Keratinocyte (primary cell): ENCODE measurements around the gene SLIT3. TPM values are rescaled to one million over a fixed set of nuclear protein-coding genes. Genes with fewer than 3 reads are reported as not detected.

Source experiments
- DNase-seq: peaks from one replicate; pipeline ENCODE4 v3.0.0-alpha.2; 2011; ENCODE audit warnings: low read depth, missing footprints, low spot score
- FAIRE-seq: peaks from 2 replicates; lab custom pipeline; 2011; peaks lifted over from hg19 to GRCh38; lab: Jason Lieb, UNC
- H2AFZ ChIP-seq: 2 replicates; pipeline ENCODE4 v1.6.0; 2012; ENCODE audit warnings: low read length, control low read depth, inconsistent platforms; ENCODE audit not compliant: control insufficient read depth
- H3K27ac ChIP-seq: 2 replicates; pipeline ENCODE4 v1.5.1; 2011; ENCODE audit warnings: low read length; ENCODE audit not compliant: control insufficient read depth, insufficient read depth
- H3K27me3 ChIP-seq: 3 replicates; pipeline ENCODE4 v1.6.0; 2011; ENCODE audit warnings: low read length; ENCODE audit not compliant: control insufficient read depth, insufficient read depth; ENCODE audit errors: extremely low read depth
- H3K36me3 ChIP-seq, 2 experiments: 2 replicates in 1 of 2; 3 replicates in 1 of 2; pipeline ENCODE4 v1.5.1; 2011; ENCODE audit warnings: low read length in 2 of 2, mild to moderate bottlenecking in 1 of 2; ENCODE audit not compliant: control insufficient read depth in 2 of 2, insufficient read depth in 2 of 2; ENCODE audit errors: extremely low read depth in 1 of 2
- H3K4me1 ChIP-seq: 3 replicates; pipeline ENCODE4 v1.5.1; 2011; ENCODE audit warnings: low read length; ENCODE audit not compliant: control insufficient read depth, insufficient read depth; ENCODE audit errors: extremely low read depth
- H3K4me2 ChIP-seq: 3 replicates; pipeline ENCODE4 v1.6.0; 2011; ENCODE audit warnings: low read depth, low read length; ENCODE audit not compliant: control insufficient read depth, insufficient read depth; ENCODE audit errors: extremely low read depth
- H3K4me3 ChIP-seq, 3 experiments: fragments of 200-600 bp in 1 of 3; sonication (generic) in 1 of 3; 2 replicates in 2 of 3; 3 replicates in 1 of 3; pipeline ENCODE4 v1.5.1; 2011 to 2016; ENCODE audit warnings: low read length in 3 of 3, mild to moderate bottlenecking in 3 of 3, control low read depth in 2 of 3, inconsistent platforms in 1 of 3, low read depth in 1 of 3, mixed read lengths in 1 of 3, mixed run types in 1 of 3, moderate library complexity in 1 of 3; ENCODE audit not compliant: control insufficient read depth in 2 of 3, insufficient read depth in 2 of 3; ENCODE audit errors: extremely low read depth in 1 of 3
- H3K79me2 ChIP-seq: 2 replicates; pipeline ENCODE4 v1.6.0; 2012; ENCODE audit warnings: low read length; ENCODE audit not compliant: control insufficient read depth, insufficient read depth
- H3K9ac ChIP-seq: 3 replicates; pipeline ENCODE4 v1.6.0; 2011; ENCODE audit warnings: low read length; ENCODE audit not compliant: control insufficient read depth, insufficient read depth; ENCODE audit errors: extremely low read depth
- H3K9me1 ChIP-seq: 3 replicates; pipeline ENCODE4 v1.6.0; 2011; ENCODE audit warnings: low read length; ENCODE audit not compliant: control insufficient read depth, insufficient read depth; ENCODE audit errors: extremely low read depth
- H3K9me3 ChIP-seq: 2 replicates; pipeline ENCODE4 v1.5.1; 2012; ENCODE audit warnings: low read depth, low read length; ENCODE audit not compliant: control insufficient read depth
- H4K20me1 ChIP-seq: 3 replicates; pipeline ENCODE4 v1.6.0; 2011; ENCODE audit warnings: low read length; ENCODE audit not compliant: control insufficient read depth, insufficient read depth; ENCODE audit errors: extremely low read depth
- EZH2 ChIP-seq: IDR thresholded peaks from one replicate; pipeline ENCODE4 v1.6.1; 2012; ENCODE audit warnings: inconsistent platforms, mild to moderate bottlenecking, low read length, moderate library complexity
- dilution Hi-C: fragments of 300-500 bp; cut with MboI; formaldehyde crosslinking; loops from one replicate; pipeline ENCODE4 v1.7.0; 2020; ENCODE audit warnings: low sequenced_read_pairs; ENCODE audit not compliant: extremely low pct_ligation_motif_present
- polyA plus RNA-seq, 5 experiments: library from polyadenylated mRNA; depleted of rRNA in 3 of 5; stranded (reverse) in 3 of 5; stranded (forward) in 1 of 5; unstranded in 1 of 5; fragments of >200 nt; gene quantifications; 1 replicate in 1 of 5; 2 replicates in 3 of 5; 3 replicates in 1 of 5; pipeline versions ENCODE4 v1.2.1 to v1.2.3, GENCODE V29; 2011 to 2012; ENCODE audit warnings: missing spikeins in 2 of 5, low read depth in 1 of 5, low replicate concordance in 1 of 5
- TF ChIP-seq, protein P1 (sequence below), 3 experiments: IDR thresholded peaks in 1 of 3; conservative IDR thresholded peaks in 1 of 3; optimal IDR thresholded peaks in 1 of 3; 2 replicates in 2 of 3; 3 replicates in 1 of 3; pipeline versions ENCODE3 to v1.5.1; 2011; ENCODE audit warnings: low read length in 3 of 3, mild to moderate bottlenecking in 3 of 3, moderate library complexity in 2 of 3, control low read depth in 1 of 3, inconsistent platforms in 1 of 3; ENCODE audit not compliant: insufficient read depth in 2 of 3; ENCODE audit errors: extremely low read depth in 1 of 3

SLIT3 gene
- polyA plus RNA-seq, 1 donor (not counting 4 experiments of a cell fraction or from before 2014, with no cell fraction given) = 2.4 TPM

DNA sequence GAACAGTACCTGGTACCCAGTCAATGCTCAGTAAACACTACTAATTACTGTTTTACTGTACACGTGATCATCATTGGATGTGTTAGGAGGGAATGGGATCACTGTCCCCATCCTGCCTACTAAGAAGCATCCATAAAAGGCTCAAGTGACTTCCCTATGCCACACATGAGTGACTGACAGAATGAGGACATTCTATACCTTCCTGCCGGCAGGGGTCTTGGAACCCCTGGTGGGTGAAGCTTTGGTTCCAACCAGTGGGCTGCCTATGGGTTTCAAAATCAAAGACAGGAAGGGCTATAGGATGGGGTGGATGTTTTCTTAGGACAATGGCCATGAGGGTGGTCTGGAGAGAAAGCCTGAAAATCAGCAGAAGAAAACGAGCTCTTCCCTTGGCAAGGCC lies 512.2 kb downstream of the SLIT3 start:
- Histone ChIP-seq H3K9me1 (no peaks in the 10 kb centered on the region), H3K79me2 (no peaks in the 10 kb centered on the region), H3K27me3 (no peaks in the 10 kb centered on the region), H3K4me2 (no peak overlapping the region), H3K4me3 (no peak overlapping the region), H3K9me3 (no peaks in the 10 kb centered on the region), H2AFZ (no peak overlapping the region), H3K36me3 (no peaks in the 10 kb centered on the region), H4K20me1 (no peaks in the 10 kb centered on the region), H3K27ac (no peak overlapping the region), H3K9ac (no peak overlapping the region), H3K4me1 (no peaks in the 10 kb centered on the region)
- dilution Hi-C loops = no loop called here
- DNase-seq (no peak), FAIRE-seq (no peak)
- TF ChIP-seq EZH2 = no peak
- TF ChIP-seq, protein P1, sequence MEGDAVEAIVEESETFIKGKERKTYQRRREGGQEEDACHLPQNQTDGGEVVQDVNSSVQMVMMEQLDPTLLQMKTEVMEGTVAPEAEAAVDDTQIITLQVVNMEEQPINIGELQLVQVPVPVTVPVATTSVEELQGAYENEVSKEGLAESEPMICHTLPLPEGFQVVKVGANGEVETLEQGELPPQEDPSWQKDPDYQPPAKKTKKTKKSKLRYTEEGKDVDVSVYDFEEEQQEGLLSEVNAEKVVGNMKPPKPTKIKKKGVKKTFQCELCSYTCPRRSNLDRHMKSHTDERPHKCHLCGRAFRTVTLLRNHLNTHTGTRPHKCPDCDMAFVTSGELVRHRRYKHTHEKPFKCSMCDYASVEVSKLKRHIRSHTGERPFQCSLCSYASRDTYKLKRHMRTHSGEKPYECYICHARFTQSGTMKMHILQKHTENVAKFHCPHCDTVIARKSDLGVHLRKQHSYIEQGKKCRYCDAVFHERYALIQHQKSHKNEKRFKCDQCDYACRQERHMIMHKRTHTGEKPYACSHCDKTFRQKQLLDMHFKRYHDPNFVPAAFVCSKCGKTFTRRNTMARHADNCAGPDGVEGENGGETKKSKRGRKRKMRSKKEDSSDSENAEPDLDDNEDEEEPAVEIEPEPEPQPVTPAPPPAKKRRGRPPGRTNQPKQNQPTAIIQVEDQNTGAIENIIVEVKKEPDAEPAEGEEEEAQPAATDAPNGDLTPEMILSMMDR (optimal IDR thresholded peaks at IDR 0.05 in 1 of 3, IDR thresholded peaks at IDR 0.05 in 1 of 3, conservative IDR thresholded peaks at IDR 0.05 in 1 of 3; ENCODE audit: extremely low read depth in 1 of 3, insufficient read depth in 2 of 3, low read length in 3 of 3) = no peak

DNA sequence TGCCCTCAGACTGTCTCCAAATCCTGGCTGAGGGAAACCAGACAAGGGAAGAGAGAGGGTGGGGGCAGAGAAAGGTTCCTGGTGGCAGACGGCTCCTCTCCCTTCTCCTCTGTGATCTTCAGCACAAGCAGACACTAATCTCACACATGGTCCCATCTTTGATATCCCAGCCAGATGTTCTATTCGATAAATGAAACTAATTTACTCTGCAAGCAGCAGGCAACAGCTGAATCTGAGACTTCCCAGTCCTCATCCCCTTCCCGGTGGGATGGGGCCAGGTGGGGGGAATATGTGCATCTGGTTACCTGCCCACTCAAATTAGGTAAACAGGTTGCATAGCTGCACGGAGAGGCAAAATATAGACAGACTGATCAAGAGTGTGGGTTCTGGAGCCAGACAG lies 512.8 kb downstream of the SLIT3 start:
- Histone ChIP-seq H2AFZ (no peak overlapping the region), H3K9me3 (no peaks in the 10 kb centered on the region), H3K4me2 (no peak overlapping the region), H3K9ac (no peak overlapping the region), H3K9me1 (no peaks in the 10 kb centered on the region), H4K20me1 (no peaks in the 10 kb centered on the region), H3K27me3 (no peaks in the 10 kb centered on the region), H3K4me3 (no peak overlapping the region), H3K79me2 (no peaks in the 10 kb centered on the region), H3K4me1 (no peaks in the 10 kb centered on the region), H3K36me3 (no peaks in the 10 kb centered on the region), H3K27ac (no peak overlapping the region)
- FAIRE-seq = no peak
- TF ChIP-seq, protein P1 (optimal IDR thresholded peaks at IDR 0.05 in 1 of 3, IDR thresholded peaks at IDR 0.05 in 1 of 3, conservative IDR thresholded peaks at IDR 0.05 in 1 of 3; ENCODE audit: extremely low read depth in 1 of 3, insufficient read depth in 2 of 3, low read length in 3 of 3) = no peak
- TF ChIP-seq EZH2 = no peak
- DNase-seq = no peak
- dilution Hi-C loops = no loop called here
